Urinary bladder (tissue), 4 donors: Measurements from ENCODE around the gene RPS6KA3. TPM values are rescaled to one million over a fixed set of nuclear protein-coding genes. Genes with fewer than 3 reads are reported as not detected.

ENCODE experiments used
- DNase-seq: peaks from one replicate; pipeline ENCODE4 v3.0.0-alpha.2; 2015; ENCODE audit errors: extremely low spot score
- H3K27ac ChIP-seq: one replicate; pipeline ENCODE4 v1.5.1; 2013; ENCODE audit warnings: low read depth, mild to moderate bottlenecking, moderate library complexity
- H3K36me3 ChIP-seq: one replicate; pipeline ENCODE4 v1.6.1; 2013; ENCODE audit warnings: mild to moderate bottlenecking, moderate library complexity; ENCODE audit not compliant: insufficient read depth
- H3K4me1 ChIP-seq: one replicate; pipeline ENCODE4 v1.6.1; 2013; ENCODE audit warnings: mild to moderate bottlenecking, moderate library complexity; ENCODE audit not compliant: insufficient read depth
- H3K4me3 ChIP-seq: one replicate; pipeline ENCODE4 v1.5.1; 2013; ENCODE audit warnings: low read depth, low read length
- WGBS: extraction: QIAGEN DNeasy Blood & Tissue Kit; methylation state at CpG from one replicate; pipeline ENCODE4 v1.1.7; 2013; 5-methylcytosine and 5-hydroxymethylcytosine counted together
- polyA plus RNA-seq: library from polyadenylated mRNA; stranded (reverse); fragments of 200-250 nt; gene quantifications from one replicate; pipeline ENCODE4 v1.2.3, GENCODE V29; 2013
- total RNA-seq: library from RNA; depleted of rRNA; stranded (reverse); fragments of >200 nt; gene quantifications from one replicate; pipeline ENCODE4 v1.2.3, GENCODE V29; 2014
- donor health status: healthy with polysubstance abuse.
- donor health status: healthy.

The RPS6KA3 gene
- total and polyA plus RNA-seq, 2 donors = 20.2 to 65.8 TPM

DNA sequence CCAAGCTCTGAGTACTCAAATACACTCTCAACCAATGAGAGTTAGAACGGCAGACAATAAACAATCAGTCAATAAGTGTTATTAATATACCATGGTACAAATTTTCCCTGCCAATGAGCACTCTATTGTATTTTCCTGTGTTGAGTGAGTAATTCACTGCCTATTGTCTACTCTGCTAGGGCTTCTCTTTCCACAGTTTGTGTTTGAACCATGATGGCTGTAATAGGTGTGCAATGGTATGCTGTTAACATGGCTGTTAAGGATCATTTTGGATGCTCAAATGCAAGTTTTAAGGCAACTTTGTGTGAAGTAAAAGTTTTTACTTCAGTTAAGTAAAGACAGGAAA, 41.2 kb downstream of the RPS6KA3 start:
- no peak for DNase-seq
- Histone ChIP-seq H3K4me1 (no peaks in the 10 kb centered on the region), H3K36me3 (no peaks in the 10 kb centered on the region), H3K27ac (no peak overlapping the region), H3K4me3 (no peak overlapping the region)
- 78% methylated on average over 1 of the region's 1 CpG for WGBS

DNA sequence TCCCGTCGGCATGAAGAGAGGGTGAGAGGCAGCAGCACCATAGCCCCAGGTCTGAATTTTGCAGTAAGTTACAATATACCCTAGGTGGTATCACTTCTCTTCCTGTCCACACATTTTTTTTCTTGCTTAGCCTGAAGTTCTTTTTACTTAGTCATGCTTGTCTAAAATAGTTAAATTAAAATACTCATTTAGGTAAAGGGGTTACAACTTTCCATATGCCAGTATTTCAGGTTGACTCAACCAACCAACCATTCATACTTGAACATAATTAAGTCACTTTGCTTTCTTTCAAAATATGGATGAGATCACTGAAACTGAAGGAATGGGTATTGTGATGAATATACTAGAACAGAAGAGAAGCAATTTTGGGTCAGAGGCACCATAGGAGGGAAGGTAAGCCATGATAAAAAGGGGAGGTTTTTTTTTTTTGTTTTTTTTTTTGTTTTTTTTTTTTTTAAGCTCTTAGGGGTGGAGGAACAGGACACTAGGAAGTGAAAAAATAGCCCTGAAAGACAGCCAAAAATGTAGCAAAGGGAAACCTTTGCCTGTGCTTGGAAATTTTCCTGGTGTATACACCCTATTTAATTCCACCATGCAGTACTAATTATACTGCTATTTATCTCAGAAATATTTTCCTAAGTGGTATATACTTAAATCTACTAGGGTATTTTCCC, 41.8 kb downstream of the RPS6KA3 start:
- 91% methylated on average over 2 of the region's 2 CpGs for WGBS
- Histone ChIP-seq H3K36me3 (no peaks in the 10 kb centered on the region), H3K4me3 (no peak overlapping the region), H3K4me1 (no peaks in the 10 kb centered on the region), H3K27ac (no peak overlapping the region)
- no peak for DNase-seq

DNA sequence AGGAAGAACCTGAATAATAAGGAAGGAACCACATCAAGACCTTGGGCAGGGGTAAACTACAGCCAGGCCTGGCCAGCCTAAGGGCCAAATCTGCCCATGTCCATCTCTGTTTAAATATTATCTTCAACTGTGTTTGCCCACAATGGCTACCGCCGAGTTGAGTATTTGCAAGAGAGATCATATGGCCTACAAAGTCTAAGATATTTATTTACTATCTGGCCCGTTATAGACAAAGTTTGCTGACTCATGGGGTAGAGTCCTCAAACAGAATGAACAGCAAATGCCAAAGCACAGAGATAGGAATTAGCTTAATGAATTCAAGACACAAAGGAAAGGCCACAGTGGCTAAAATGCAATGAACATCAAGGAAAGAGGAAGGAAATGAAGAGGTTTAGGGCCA, 44.8 kb downstream of the RPS6KA3 start:
- DNase-seq = no peak
- Histone ChIP-seq H3K36me3 (no peaks in the 10 kb centered on the region), H3K27ac (no peak overlapping the region), H3K4me1 (no peaks in the 10 kb centered on the region), H3K4me3 (no peak overlapping the region)
- 64% methylated on average over 3 of the region's 3 CpGs for WGBS

DNA sequence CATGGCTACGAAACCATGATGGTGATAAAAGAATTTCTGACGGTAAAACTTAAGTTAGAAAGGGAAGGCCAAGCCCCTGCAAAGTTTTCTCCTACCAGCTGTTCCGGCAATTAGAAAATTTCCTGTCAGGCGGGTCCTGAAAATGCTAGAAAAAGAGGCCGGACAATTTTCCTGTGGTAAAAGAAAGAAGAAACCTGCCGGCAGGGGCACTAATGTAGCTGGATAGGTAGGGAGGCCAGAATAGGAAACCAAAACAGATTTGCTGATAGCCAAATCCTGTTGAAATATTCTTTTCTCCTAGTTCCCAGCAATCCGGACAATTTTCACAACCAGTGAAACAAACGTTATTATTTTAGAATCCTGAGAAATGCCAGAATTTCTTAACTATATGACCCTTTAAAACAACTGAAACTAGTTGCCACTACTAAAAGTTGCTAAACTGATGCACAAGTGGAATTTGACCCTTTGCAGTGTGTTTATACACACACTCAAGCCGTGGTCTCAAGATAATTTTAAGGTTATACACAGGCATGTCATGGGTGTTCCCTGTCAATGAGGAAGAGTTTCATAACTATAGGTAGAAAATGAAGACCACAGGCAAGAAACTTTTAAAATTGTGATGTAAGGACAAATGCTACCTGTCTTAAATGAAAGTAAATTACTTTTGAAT, 47.7 kb downstream of the RPS6KA3 start:
- no peak overlapping the region for H3K27ac ChIP-seq
- no peaks in the 10 kb centered on the region for H3K36me3 ChIP-seq
- no peak for DNase-seq
- no peaks in the 10 kb centered on the region for H3K4me1 ChIP-seq
- WGBS = 55% methylated on average over 9 of the region's 9 CpGs
- no peak overlapping the region for H3K4me3 ChIP-seq

DNA sequence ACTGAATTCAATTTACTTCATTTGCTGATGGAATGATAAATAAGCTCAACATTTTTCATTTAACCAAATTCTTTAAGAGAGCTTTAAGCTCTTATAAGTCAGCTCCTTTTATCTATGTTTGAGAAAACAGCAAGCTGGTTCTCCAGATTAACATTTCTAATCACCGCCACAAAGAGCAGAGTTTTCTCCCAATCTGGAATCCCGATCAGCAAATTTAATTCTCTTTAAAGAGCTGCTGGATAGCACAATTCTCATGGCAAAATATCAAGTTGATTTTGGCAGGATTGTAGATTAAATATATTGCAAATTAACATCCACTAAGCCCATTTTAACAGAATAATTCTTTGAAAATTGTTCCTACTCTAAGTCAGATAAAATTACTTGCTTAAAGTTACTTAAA, 48.8 kb downstream of the RPS6KA3 start:
- 41% methylated on average over 2 of the region's 2 CpGs for WGBS
- no peaks in the 10 kb centered on the region for H3K36me3 ChIP-seq
- H3K27ac ChIP-seq = no peak overlapping the region
- no peak for DNase-seq
- H3K4me3 ChIP-seq = no peak overlapping the region
- H3K4me1 ChIP-seq = no peaks in the 10 kb centered on the region

DNA sequence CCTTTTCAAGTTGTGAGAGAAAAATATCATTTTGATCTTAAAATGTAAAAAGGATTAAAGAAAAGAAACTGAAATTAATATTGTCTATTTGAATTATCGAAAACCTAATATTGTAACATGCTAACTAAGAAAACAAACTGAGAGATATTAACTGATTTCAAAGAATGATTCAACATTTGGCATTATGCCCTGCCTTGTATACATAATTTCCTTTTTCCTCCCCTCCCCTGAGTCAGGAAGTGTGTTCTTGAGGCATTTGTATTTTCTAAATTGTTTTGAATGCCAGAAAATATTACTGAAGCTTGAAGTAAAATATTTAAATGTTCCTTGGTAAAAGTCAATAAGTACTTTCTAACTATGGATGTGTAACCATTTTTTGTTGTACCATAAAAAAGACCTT, 49.4 kb downstream of the RPS6KA3 start:
- no peak overlapping the region for H3K27ac ChIP-seq
- H3K4me3 ChIP-seq = no peak overlapping the region
- DNase-seq = peak; percentile 10
- no peaks in the 10 kb centered on the region for H3K4me1 ChIP-seq
- 40% methylated on average over 1 of the region's 1 CpG for WGBS
- H3K36me3 ChIP-seq = no peaks in the 10 kb centered on the region

DNA sequence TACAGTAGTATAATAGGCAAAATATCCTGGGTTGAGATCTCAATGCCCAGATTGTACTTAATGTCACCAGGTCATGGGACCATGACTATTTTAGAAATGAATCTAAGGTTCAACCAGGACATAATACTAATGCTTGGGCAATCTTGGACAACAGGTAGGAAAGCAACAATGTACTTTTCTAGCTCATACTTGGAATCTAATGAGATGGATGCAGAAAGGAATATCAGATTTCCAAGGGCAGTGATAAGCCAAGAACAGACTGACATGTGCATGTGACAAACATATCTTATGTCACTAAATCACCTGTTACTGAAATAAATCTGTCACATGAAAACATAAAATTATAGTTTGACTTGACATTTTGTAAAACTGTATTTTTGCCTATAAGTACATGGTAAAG, 51.1 kb downstream of the RPS6KA3 start:
- no peak for DNase-seq
- Histone ChIP-seq H3K27ac (no peak overlapping the region), H3K4me3 (no peak overlapping the region)

DNA sequence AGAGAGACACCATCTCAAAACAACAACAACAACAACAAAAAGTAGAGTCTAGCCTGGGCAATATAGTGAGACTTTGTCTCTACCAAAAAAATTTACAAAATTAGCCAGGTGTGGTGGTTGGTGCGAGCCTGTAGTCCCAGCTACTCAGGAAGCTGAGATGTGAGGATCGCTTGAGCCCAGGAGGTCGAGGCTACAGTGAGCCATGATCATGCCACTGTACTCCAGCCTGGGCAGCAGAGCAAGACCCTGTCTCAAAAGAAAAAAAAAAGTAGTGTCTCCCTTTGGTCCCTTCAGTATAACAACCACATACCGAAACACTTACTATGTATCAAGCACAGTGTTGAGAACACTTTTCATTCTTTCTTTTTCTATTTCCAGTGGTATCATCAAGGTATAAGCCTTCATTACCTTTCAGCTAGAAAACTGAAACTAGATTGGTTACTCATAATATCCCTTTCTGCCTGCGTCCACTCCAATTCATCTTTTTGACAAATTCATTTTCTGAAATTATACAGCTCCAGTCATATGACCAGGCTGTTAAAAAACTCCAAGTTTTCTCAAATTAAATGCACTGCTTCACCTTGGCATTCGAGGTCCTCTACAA, 54.1 kb downstream of the RPS6KA3 start:
- Histone ChIP-seq H3K27ac (no peak overlapping the region), H3K4me1 (no peaks in the 10 kb centered on the region), H3K4me3 (no peak overlapping the region), H3K36me3 (no peaks in the 10 kb centered on the region)
- no peak for DNase-seq
- 95% methylated on average over 6 of the region's 6 CpGs for WGBS

More for the DNA sequence above, 51.1 kb downstream of the RPS6KA3 start:
- no peaks in the 10 kb centered on the region for H3K4me1 ChIP-seq
- H3K36me3 ChIP-seq = no peaks in the 10 kb centered on the region

DNA sequence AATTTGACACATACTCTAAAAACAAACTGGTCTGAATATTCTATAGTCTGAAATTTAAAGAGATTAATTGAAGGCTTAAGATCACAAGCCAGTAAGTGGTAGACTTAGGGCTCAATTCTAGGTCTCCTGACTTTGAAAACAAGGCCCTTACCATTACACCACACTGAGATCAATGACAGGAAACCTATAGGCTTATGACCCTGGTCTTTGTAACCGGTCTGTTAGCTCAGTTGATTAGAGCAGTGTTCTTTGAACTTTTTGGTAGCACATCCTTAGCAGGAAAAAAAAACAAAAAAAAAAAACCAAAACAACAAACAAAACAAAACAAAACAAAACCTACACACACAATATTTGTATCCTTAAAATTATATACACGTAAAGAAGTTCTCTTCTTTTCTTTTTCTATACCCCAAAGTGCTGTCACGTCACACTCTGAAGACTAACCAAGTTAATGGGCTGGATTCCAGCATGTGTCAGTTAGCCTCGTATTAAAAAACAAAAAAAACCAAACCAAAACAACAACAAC, 55.4 kb downstream of the RPS6KA3 start:
- 90% methylated on average over 4 of the region's 4 CpGs for WGBS
- DNase-seq = no peak
- Histone ChIP-seq H3K4me1 (no peaks in the 10 kb centered on the region), H3K27ac (no peak overlapping the region), H3K36me3 (no peaks in the 10 kb centered on the region), H3K4me3 (no peak overlapping the region)

DNA sequence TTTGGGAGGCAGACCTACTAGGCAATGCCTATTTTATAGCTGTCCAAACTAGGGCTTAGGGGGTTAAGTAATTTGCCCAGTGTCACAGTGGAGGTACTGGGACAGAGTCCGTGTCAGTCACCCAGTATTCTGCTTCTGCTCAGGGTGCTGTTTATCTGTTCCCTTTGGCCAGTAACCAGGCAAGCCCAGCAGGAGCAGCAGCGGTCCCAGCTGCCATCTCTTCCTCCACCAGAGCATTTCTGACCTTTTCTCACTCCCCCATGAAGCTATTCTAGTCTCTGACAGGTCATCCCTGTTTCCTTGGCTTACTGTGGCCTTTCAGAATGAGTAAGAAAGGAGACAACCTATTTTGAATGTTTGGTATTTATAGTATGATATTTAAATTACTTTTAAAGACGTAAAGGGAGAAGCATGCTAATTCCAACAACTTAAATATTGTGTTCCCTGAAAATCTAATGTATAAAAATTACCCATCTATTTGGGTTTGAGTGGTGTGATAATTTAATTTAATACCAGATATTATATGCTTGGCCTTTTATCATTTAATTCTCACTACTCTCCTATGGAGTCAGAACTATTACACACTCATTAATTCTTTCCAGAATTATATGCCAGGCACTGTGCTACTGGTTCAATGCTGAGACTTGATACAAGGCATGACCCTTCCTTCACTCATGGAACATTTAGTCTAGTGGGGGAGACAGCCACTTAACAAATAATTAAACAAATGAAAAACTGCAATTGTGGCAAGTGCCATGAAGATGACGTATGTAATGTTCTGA, 60.6 kb downstream of the RPS6KA3 start:
- Histone ChIP-seq H3K27ac (no peak overlapping the region), H3K4me3 (no peak overlapping the region), H3K4me1 (no peaks in the 10 kb centered on the region), H3K36me3 (no peaks in the 10 kb centered on the region)
- DNase-seq = no peak
- 77% methylated on average over 4 of the region's 4 CpGs for WGBS

DNA sequence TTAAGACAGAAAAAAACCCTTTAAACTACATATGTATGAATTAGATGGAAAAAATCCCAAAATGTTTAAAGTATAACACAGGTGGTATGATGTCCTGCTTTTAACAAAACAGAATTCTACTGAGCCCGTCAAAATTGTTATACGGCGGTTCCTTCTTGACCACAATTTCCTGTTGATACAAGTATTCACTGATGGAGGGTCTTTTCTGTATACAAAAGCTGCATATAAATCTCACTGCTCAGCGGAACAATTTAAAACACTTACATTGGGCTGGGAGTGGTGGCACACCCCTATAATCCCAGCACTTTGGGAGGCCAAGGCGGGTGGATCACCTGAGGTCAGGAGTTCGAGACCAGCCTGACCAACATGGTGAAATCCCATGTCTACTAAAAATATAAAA, 62.4 kb downstream of the RPS6KA3 start:
- no peak for DNase-seq
- H3K4me1 ChIP-seq = no peaks in the 10 kb centered on the region
- H3K36me3 ChIP-seq = no peaks in the 10 kb centered on the region
- WGBS = 88% methylated on average over 6 of the region's 6 CpGs
- H3K4me3 ChIP-seq = no peak overlapping the region
- H3K27ac ChIP-seq = no peak overlapping the region

DNA sequence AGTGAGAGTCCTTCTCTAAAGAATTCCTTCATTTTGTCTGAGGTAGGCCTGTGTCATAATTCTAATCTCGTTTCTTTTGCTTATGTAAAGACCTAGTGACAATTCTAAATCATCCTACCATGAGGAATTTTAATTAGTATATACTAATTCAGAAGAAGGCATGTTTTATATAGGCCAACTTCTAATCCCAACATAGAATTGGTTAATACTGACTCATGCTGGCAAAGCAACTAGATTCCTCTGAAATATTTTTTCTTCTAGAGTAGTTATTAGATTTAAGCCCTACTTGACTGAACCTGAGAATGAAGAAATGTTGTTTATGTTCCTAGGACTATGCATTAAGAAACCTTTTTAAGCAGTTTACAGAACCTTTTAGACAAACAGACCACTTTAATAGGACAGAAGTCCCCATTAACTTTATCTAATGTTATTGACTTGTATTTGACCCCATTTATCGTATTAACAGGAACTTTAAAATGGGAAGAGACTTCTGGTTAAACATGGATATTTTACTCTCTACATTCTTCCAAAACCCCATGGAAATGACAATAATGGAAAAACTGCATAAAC, 69.0 kb downstream of the RPS6KA3 start:
- Histone ChIP-seq H3K4me3 (no peak overlapping the region), H3K27ac (no peak overlapping the region), H3K4me1 (no peaks in the 10 kb centered on the region), H3K36me3 (peaks cover 3% of the 10 kb centered on the region)
- no peak for DNase-seq
- 60% methylated on average over 2 of the region's 2 CpGs for WGBS

DNA sequence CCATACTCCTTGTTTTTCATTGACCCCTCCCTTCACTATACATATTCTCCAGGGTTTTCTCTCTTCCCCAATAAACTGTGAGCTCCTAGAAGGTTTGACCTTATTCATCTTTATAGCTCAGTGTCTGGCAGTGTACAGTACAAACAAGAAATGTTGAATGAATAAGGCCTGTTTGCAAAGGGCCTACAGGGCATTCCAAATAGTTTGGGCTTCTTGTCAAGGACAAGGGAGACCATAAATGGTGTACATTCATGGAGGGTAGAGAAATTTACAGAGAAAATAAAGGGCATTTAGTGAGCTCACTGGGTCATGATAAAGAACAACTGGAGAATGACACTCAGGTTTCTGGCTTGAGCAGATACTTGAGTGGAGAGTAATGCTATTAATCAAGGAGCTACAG, 77.5 kb downstream of the RPS6KA3 start:
- peaks cover 2% of the 10 kb centered on the region for H3K36me3 ChIP-seq
- DNase-seq = no peak
- no peak overlapping the region for H3K4me3 ChIP-seq
- no peak overlapping the region for H3K27ac ChIP-seq
- no peaks in the 10 kb centered on the region for H3K4me1 ChIP-seq
